Measurements from ENCODE around the gene TXNRD2.
A peak's percentile ranks its signal among the peaks of the same experiment; 100 is the strongest.

TXNRD2 gene

DNA sequence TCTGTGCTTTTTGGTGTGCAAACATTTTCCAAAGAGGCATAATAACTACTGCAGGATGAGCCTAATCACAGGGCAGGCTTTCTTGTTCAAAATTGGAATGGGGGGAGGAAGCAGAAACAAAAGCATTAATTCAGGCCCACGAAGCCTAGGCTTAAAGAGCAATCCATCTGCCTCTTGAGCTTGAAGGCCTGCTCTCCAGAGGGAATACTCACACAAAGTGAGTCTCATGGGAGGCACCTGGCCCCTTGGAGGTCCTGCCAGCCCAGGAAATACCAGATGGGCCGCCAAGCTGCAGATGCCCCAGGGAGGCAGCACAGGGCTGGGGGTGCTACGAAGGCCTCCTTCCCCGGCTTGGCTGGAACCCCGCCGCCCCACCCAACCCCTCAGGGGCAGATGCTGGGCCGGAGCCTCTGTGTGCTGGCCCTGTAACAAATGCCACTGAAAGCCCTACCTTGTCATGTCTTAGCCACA, 39.3 kb downstream of the TXNRD2 start:
- no peak for DNase-seq

DNA sequence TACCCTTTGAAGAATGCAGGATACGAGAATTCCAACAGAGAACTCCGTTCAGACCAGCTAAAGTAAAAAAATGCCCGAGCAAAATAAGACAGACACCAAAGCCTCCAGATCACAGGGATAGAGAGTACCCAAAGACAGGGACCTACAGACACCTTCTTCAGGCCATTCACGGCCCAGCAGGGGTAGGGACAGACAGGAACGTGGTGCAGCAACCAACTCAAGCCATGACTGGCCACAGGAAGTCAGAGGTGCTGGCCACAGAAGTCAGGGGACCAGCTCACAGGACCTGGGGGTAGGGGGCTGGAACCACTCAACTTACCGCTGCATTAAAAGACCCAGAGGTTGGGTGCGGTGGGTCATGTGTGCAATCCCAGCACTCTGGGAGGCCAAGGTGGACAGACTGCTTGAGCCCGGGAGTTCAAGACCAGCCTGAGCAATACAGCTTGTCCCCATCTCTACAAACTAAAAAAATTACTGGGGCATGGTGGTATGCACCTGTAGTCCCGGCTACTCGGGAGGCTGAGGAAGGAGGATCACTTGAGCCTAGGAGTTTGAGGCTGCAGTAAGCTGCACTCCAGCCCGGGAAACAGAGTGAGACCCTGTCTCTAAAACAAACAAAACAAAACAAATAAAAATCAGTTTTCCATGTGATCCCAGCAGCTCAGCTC, 39.9 kb downstream of the TXNRD2 start:
- DNase-seq, result no peak

DNA sequence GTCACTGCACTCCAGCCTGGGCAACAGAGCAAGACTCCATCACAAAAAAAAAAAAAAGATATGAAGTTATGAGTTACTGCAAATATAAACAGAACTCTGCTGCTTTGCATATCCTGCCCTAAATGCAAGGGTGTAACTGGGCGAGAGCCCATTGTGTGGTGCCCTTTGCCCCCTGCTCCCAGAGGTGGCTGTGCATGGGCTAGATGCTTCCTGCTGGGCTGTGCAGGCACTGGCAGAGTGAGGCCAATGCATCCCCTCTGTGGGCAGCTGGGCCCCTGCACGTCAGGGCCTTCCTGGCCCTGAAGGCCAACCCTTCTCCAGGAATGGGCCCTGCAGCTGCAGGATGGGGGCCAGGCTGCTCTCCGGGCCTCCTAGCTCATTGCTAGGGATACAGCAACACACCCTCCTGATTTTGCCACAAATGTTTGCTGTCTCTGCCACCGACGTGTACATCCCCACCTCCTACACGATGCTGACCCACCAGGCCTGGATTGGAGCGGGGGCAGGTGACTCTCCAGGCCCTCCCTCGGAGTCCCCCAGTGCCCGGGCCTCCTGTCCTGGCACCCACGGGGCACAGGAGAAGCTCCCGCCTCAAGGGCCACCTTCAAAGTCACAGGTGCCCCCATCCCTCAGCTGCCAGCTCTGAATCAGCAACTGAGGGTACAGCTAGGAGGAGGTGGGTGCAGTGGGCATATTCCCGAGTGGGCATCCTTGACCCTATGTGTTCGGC, 40.7 kb downstream of the TXNRD2 start:
- DNase-seq, result no peak

DNA sequence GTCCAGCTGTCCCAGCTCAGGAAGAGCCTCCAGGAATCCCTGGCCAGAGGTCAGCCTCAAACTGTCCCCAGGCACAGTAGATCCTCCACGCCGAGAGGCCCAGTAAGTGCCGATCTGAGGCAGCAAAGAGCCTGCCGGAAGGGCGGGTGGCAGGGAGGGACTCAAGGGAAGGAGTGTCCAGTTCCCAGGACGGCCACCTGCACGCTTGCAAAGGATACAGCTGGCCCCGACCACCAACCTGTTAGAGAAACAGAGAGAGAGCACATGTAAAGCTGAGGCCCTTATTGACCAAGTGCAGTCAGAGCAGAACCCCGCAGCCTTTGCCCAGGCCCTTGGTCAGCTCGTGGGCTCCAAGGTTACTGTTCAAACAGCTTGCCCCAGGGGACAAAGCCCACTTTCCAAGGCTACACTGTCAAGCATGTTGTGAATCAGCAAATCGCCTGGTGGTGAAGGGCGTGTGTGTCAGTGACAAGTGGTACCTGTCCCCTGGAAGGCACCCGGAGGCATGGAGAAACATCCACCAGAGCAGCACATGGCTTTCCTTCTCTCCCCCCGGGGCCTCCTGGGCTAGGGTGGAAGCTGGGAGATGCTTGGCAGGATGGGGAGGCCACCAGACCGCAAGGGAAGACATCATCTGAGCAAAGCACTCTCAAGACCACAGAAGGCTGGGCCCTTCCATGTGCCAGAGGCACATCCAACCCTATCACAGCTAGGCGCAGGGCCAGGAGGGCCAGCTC, 42.6 kb downstream of the TXNRD2 start:
- DNase-seq, result no peak

DNA sequence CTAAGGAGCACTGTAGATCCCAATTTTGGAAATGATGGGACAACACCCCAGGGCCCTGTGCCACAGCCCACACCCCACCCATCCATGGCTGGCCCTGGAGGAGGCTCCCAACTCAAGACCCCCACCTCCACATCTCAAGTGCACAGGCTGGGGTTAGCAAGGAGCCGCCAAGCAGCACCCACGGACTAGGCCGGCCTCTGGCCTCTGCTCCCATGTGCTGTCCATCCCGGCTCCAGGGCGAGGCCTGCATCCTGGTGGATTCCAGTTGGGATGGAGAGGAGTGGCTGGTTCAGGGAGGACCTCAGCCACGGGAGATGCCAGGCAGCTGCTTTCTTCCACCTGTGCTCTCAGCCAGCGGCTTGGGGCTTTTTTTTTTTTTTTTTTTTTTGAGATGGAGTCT, 43.5 kb downstream of the TXNRD2 start:
- no peak for DNase-seq

DNA sequence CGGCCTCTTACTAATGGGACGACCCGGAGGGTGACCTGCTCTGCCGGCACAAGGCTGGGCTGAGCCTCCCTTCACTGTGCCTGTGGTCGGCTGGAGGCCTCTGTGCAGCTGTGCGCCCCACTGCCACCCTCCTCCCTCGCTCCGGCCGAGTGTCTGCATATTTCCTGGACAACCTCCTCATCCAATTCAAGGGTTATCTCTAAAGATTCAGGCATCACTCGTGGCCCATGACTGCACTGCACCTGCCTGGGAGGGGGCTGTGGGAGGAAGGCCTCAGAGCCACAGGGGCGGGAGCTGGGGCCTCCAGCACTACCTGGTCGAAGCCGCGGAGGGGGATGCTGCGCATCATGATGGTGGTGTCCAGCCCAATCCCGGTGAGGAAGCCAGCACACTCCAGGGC, 43.9 kb downstream of the TXNRD2 start:
- no peak for DNase-seq

DNA sequence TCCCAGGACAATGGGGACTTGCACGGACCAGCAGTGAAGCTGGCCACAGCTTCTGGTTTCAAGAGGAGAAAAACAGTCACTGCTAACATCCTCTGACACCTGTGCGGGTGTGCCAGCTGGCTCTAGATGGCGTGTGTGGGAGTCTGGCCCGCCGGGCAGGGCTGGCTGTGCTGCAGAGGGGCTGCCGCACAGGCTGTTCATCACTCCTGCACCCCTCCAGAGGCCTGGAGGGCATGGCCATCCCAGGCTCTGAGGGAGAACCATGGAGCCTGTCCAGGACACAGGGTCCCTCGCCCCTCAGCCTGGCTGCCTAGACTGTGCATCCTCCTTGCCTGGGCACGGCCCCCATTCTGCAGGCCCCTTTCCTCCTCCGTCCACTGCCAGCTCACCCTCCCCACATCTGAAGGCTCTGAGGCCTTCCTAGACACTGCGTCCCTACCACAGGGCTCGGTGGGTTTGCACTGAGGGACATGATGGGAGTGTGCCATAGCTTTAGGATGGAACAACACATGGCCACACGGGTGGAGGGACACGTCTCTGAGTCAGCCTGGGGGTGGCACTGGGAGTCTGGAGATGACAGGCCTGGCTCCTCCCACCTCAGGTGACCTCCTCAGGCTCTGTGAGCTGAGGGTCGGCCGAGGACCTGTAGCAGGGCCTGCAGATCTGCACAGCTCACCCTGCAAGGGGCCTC, 44.8 kb downstream of the TXNRD2 start:
- DNase-seq, result no peak

DNA sequence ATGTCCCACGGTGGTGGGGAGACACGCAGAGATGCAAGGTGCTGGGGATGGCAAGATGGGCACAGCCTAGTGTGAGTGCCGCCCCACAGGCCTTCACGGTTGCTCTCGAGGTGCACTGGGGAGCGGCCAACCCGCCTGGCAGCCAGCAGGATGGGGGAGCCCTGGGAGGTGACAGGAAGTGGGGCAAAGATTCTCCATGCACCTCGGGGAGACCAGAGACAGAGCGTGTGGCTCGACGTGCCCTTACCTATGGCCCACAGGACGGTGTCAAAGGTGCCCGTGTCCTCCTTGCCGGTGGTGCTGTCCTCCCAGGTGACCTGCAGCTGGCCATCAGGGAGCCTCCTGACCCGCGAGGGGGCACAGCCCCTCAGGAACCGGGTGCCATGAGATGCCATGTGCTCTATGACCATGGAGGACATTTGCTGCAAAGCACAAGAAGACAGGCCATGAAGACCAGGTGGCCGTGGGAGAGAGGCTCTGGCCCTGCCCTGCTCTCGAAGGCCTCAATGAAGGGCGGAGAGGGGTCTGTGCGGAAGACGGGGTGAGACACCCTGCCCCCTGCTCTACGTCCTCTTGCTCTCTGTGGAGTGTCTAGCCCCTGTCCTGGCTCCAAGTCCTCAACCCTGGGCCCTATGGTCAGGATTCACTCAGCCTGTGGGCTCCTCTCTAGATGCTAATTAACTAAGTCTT, 46.3 kb downstream of the TXNRD2 start:
- DNase-seq, result no peak

DNA sequence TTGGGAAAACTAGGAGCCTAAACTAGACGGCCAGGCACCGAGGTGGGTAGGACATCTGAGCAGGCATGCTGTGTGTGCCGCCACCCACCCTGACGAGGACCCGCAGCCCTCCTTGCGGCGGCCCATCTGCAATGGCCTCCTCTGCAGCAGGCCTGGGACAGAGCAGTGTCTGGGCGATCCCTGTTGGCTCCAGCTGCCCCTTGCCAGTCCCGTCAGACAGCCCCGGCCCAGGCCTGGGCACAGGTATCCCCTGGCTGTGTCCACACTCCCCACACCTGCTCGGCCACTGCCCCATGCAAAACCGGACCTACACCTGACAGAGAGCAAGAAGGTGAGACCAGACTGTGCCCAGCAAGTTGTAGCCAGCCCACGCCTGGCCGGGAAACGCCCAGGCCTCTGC, 48.3 kb downstream of the TXNRD2 start:
- no peak for DNase-seq

DNA sequence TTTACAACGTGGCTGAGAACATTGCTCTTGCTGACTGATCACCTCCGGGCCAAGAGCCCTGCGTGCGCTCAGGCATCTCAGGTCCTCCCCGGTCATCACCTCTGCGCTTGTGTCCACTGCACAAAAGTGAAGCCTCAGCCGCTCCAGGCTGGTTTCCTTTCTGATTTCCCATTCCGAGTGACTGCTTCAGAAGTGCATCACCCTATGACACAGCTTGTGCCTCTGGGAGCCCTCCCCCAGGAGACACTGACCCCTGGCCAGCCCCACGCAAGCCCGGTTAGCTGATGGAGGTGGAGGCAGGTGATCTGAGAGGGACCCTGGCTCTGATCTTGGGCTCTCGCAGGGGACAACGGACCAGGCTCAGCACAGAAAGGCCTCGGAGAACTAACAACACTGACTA, 48.7 kb downstream of the TXNRD2 start:
- DNase-seq, result no peak

DNA sequence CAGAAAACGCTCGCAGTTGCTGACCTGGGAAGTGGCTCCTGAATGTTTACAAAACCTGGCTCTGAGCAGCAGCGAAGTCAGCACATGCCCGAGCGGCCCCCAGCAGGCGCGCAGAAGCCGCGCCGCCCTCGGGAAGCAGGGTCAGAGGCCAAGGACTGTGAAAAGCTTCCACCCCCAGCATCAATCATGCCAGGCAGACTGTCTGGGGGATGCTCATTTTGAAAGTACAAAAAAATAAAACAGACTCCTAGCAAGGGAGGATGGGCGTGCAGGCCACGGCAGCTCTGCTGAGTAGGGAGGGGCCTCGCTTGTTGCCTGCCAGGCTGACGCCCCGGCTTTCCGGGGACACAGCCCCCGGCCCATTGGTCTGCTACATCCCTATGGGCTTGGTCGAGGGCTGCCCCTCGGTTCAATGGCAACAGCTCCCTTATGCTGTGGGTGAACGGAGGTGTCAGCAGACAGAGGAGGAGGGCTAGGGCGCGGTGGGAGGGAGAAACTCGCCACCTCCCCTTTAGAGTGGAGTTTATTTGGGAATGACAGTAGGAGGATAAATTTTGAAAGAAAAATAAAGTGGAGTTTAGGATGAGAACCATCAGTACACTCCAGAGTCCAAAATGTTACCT, 49.2 kb downstream of the TXNRD2 start:
- peak; percentile 59 for DNase-seq

DNA sequence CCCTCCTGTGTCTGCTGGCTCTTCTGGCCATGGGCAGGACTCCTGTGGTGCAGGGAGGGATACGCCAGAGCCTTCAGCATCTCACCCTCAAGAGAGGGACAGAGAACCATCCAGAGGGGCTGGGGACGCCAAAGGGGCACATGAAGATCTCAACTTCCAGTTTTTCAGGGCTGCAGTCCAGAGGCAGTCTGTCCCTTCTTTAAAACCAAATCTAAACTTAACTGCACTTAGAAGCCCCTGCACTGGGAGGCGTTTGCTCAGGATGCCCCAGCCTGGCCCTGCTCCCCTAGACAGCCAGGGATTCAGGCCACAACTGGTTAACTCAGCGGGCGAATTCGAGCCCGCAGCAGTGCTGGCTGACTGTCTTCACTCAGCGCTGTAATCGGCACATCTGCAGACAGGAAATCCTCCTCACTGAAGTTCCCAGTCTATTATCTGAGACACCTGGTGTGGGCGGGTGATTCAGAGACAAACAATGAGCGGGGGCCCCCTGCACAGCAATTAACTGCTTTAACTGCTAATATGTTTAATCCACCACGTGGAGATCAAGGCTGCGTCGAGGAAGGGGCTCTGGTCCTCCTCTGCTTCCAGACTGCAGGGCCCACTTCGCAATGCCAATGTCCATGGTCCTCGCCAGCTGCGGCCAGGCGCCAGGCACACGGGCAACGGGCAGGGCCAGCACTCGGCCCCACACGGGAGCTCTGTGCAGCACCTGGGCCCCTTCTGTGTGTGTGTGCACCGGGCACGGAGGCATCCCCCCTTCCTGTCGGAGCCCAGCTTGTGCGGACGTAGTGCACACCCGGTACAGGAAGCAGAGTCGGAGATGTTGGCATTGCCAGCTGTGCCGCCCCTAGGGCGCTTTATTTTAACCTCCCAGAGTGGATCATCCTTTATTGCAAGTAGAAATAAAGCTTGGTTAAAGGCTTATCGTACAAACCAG, 50.0 kb downstream of the TXNRD2 start:
- peak; percentile 60 for DNase-seq

DNA sequence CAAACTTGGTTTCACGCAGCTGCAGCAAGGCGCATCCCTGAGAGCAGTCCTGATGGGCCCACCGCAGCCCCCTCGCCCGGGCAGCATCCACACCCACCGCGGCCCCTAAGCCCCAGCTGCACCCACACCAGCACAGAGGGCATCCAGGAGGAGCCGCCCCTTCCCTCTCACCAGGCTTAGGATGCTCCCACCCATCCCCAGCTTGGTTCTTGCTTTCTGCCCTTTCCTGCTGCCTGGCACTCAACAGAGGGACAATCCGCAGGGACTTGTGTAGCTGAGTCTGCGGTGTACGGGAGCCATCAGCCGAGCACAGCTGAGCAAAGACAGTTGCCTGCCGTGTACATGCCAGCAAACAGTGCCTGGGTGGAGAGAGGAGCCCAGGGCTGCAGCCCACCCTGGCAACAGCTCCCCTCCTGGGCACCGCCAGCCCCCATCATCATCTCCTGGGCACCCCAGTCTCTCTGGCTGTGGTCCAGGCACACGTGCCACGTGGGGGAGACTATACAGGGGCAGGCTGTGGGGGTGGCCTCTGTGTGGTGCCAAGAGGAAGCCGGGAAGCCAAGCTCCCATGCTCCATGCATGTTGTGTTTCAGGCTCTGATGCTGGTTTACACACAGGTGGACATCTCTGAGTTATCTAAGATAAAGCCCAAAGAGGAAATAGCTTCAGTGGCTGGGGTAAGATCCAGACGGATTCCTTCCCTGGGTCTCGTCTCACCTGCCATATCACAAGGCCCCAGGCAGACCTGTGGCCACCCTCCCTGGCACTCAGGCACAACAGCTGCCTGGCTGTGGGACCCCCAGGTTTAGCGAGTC, 50.9 kb downstream of the TXNRD2 start:
- no peak for DNase-seq

DNA sequence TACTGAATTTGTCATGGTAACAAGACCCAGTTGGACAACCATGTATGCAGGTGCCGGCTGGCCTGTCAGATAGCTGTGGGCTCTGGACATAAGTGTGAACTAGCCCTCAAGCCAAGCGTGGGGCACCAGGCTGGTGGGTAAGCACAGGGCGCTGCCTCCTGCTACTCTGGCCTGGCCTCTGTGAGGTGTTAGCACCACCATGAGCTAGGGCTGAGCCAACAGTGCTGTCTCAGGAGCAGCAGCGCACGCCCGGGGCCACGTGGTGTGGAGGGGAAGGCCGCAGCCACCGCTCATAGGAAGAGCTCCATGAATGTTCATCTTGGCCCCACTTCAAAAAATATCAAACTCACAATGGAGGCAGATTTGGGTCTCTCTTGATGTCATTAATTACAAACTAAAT, 51.7 kb downstream of the TXNRD2 start:
- no peak for DNase-seq

DNA sequence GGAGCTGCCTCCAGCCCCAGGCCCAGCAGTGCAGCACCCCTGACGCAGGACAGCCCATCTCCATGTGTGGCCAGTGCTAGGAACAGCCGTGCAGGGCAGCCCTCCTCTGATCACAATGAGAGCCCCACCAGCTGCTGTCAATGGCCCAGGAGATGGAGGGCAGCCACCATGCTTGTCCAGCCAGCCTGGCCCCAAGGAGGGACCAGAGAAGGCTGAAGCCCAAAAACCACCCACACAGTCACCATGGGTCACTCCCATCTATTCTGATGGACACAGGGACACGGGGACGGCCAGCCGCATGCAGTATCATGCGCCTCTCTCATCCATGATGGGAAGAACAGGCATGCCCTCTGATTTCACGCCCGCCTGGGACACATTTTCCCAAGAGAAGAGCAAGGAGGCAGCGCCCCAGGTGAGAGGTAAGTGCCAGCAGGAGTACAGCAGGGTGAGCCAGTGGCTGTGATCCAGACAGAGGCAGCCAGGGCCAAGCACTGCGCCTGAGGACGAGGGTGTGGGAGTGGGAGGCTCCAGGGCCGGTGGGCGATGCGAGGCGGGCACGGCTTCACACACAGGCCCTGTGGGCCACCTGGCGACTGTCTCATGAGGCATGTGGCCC, 53.4 kb downstream of the TXNRD2 start:
- DNase-seq, result no peak

DNA sequence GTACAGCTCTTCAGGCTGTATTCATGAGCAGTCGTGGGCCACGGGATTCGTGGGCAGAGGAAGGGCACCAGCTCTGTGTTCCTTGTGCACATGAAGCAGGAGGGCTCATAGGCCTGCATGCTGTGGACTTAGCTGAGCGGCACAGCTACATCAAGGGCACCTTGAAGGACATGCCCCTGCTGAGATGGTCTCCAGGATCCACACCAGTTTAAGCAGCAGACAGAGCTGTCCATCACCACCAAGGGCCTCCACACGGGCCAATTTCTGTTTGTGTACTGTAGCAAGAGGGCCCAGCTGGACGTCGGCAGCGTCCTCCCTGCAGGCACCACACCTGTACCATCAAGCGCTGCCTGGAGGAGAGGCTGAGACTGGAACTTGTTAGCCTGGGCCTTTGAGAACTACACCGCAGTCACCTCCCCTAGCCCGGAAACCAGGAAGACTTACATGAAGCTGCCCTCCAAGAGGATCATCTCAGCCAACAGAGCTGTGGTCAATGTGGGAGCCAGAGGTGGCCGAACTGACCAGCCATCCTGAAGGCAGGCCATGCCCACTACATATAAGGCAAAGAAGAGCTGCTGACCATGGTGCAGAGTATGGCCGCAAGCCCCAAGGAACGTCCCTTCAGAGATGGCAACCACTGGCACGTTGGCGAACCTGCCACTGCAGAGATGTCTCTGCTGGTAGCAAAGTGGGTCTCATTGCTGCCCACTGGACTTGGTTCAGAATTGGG, 54.2 kb downstream of the TXNRD2 start:
- DNase-seq, result no peak

DNA sequence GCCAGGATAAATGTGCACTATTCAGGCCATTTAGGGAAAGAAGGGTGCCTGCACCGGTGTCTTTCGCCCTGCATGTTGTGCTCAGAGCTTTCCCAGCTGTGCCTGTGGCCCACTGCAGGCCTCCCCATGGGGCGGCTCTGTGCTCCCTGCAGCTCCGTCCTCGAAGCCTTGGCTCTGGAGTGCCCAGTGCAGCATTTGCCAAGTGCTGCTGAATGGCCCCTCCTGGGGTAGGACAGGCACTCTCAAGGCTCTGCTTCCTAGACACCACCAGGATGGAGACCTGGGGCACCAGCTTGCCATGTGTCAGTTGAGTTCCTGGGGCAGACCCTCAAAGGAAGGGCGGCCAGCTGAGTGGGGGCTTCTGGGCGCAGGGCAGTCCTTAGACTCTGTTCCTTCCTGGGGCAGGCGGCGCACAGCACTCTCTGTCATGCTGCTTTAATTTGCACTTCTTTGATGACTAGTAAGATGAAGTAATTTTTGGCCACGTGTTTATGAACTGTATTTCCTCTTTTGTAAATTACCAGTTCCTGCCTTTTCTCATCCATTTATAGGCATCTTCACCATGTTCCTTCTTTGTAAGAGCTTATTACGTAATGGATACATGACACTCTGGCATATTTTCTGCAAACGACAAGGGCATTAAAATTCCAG, 54.9 kb downstream of the TXNRD2 start:
- no peak for DNase-seq

DNA sequence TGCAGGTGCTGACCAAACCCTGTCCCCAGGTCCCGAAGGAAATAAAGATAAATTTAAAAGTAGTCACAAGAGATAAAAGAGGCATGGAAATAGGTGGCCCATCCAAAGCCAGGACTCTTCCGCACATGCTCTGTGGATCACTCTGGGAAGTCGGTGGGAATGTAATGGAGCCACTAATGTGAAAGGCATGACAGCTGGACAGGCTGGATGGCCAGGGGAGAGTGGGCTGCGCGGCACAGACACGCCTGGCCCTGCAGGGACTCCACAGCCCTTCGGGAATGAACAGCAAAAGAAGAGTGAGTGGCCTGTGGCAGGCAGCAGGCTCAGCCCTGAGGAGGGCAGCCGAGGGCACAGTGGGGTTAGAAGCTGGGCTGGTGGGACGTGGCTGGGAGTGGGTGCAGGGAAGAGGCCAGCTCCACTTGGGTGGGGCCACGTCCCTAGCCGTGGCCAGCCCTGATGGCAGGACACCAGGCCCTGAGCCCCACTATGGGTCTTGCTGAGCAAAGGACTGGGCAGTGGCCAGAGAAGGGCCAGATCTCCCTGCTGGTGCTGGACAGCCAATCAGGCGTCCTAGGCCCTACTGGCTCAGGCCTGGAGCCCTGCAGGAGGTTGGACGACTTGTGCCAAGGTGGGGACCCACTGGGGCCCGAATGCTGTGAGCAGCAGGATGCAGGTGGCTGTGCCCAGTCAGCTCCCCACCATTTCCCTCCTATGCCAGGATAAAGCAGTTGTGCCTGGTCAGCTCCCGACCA, 55.6 kb downstream of the TXNRD2 start:
- DNase-seq, result peak; percentile 5
